Upper lobe of left lung (tissue), 6 donors: ENCODE results near the gene PRKCSH. TPM values are rescaled to one million over a fixed set of nuclear protein-coding genes. Genes with fewer than 3 reads are reported as not detected.

Source experiments
- ATAC-seq, 2 donors: fragments of 200-7000 bp; cut with Tn5 transposase; one replicate each; pipeline ENCODE4 v1.9.1; 2022; ENCODE audit warnings: mild to moderate bottlenecking in 2 of 2, moderate library complexity in 2 of 2; ENCODE audit not compliant: low FRiP score in 2 of 2
- DNase-seq, 2 donors: peaks; one replicate each; pipeline ENCODE4 v3.0.0-alpha.2; 2019 to 2020
- H3K27ac ChIP-seq, 4 donors: fragments of 200-600 bp; sonication (generic); one replicate each; pipeline ENCODE4 v1.5.1; 2016 to 2019
- H3K27me3 ChIP-seq, 4 donors: fragments of 200-600 bp; sonication (generic); one replicate each; pipeline ENCODE4 v1.5.1; 2017 to 2019
- H3K36me3 ChIP-seq, 4 donors: fragments of 200-600 bp; sonication (generic); one replicate each; pipeline ENCODE4 v1.5.1; 2016 to 2019
- H3K4me1 ChIP-seq, 4 donors: fragments of 200-600 bp; sonication (generic); one replicate each; pipeline ENCODE4 v1.5.1; 2018 to 2019
- H3K4me3 ChIP-seq, 4 donors: fragments of 200-600 bp; sonication (generic); one replicate each; pipeline ENCODE4 v1.5.1; 2017 to 2019; ENCODE audit warnings: mild to moderate bottlenecking in 2 of 4, moderate library complexity in 1 of 4
- H3K9me3 ChIP-seq, 4 donors: fragments of 200-600 bp; sonication (generic); one replicate each; pipeline ENCODE4 v1.5.1; 2018 to 2019
- CTCF ChIP-seq, 6 experiments: fragments of 450-650 bp in 4 of 6; fragments of 200-600 bp in 2 of 6; sonication (generic) in 2 of 6; IDR thresholded peaks; one replicate each; pipeline ENCODE4 v1.5.1; 2016 to 2019; ENCODE audit warnings: antibody characterized with exemption in 6 of 6
- EP300 ChIP-seq, 4 donors: sonication (generic); formaldehyde crosslinking; IDR thresholded peaks; one replicate each; pipeline ENCODE4 v1.5.1; 2017; ENCODE audit warnings: antibody characterized with exemption in 4 of 4, control low read depth in 2 of 4
- POLR2A ChIP-seq, 4 donors: fragments of 450-650 bp; IDR thresholded peaks; one replicate each; pipeline ENCODE4 v1.5.1; 2016 to 2017; ENCODE audit warnings: antibody characterized with exemption in 4 of 4, mild to moderate bottlenecking in 2 of 4
- POLR2AphosphoS5 ChIP-seq, 2 donors: sonication (generic); formaldehyde crosslinking; IDR thresholded peaks; one replicate each; pipeline ENCODE4 v1.5.1; 2017; ENCODE audit warnings: antibody characterized with exemption in 2 of 2
- WGBS, 2 donors: methylation state at CpG; one replicate each; pipeline ENCODE4 v1.1.5; 2017 to 2018; 5-methylcytosine and 5-hydroxymethylcytosine counted together
- total RNA-seq, 6 donors: library from RNA; depleted of rRNA in 4 of 6; stranded (reverse); fragments of >200 nt in 4 of 6; gene quantifications; one replicate each; pipeline versions ENCODE4 v1.1.0 to v1.2.1, GENCODE V29; 2016 to 2021
- donor health status: DM: no; HTN: no; CAD: no; lungs with moderate emphysema.
- donor health status: DM: no; HTN: yes; CAD: no; lungs with severe emphysema.

The PRKCSH gene
- total RNA-seq, 6 donors from 2014 or later: 124 to 341 (median 187) TPM

DNA sequence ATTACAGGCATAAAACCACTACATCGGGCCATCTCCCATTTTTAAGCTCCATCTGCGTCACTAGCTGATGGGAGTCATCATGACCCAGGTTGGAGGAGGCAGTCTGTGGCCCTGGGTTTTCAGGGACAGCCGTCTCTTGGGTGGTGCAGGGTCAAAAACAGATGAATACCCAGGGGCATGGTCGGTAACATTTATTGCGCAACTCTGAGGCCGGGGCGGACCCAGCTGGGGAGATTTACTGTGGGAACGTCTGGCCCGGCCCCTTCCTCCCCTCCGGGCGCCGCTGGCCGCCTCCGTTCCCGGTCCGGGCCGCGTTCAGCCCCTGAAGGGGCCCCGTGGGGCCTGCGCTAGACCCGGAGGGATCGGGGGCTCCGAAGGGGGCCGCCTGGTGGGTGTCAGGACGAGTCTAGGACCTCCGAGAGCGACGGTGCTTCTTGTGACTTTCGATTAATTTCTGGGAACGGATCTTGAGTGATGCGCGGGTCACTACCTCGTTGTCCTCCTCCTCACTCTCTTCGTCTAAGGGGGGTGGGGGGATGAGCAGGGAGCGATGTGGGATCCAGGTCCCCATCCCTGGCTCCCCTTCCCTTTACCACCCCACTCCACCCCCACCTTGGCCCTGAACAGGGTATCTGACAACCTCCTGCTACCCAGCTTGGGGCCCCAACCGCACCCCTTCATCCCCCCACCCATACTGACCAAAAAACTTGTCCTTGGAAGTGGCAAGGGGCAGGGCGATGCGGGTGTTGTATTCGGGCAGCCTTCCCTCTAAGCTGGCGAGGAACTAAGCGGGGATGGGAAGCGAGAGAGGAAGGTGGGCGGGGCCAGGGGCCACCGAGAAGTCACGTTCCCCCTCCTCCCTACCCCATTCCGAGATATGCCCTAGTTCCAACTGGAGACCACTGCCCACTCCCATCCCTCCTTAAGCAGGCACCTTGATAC lies 14.7 kb upstream of the PRKCSH start:
- DNase-seq: peak; percentile 48 to 83
- ATAC-seq: peak in 1 of 2 donors; percentile 51
- peaks cover 0 to 17% (median 2%) of the 10 kb centered on the region in 4 donors for H3K27me3 ChIP-seq
- H3K4me3 ChIP-seq: peak overlapping the region in 3 of 4 donors; percentile 36 to 46 (median 42)
- H3K27ac ChIP-seq: peak overlapping the region in 2 of 4 donors; percentile 44 to 61
- TF ChIP-seq POLR2A (IDR thresholded peaks at IDR 0.05) (peak in 1 of 4 donors; percentile 6), CTCF (IDR thresholded peaks at IDR 0.05) (no peak), POLR2AphosphoS5 (IDR thresholded peaks at IDR 0.05) (peak in 1 of 2 donors; percentile 42)
- H3K36me3 ChIP-seq: no peaks in the 10 kb centered on the region
- WGBS, 2 donors: 10 to 18% methylated on average over 19 to 28 of the region's 46 CpGs
- H3K9me3 ChIP-seq: no peaks in the 10 kb centered on the region
- H3K4me1 ChIP-seq: peaks cover 32 to 57% (median 48%) of the 10 kb centered on the region in 4 donors

GRCh38 chr19:11421371-11422098 lies 13.9 kb upstream of the PRKCSH start:
- no peaks in the 10 kb centered on the region for H3K36me3 ChIP-seq
- H3K4me1 ChIP-seq: peaks cover 32 to 57% (median 48%) of the 10 kb centered on the region in 4 donors
- DNase-seq (peak; percentile 65 to 89), ATAC-seq (peak; percentile 65 to 67)
- no peak for TF ChIP-seq CTCF (IDR thresholded peaks at IDR 0.05)
- no peaks in the 10 kb centered on the region for H3K9me3 ChIP-seq
- peak overlapping the region; percentile 44 to 68 (median 62) for H3K27ac ChIP-seq
- WGBS, 2 donors: 17 to 19% methylated on average over 20 to 36 of the region's 36 CpGs
- peak overlapping the region in 3 of 4 donors; percentile 36 to 46 (median 42) for H3K4me3 ChIP-seq
- peaks cover 0 to 17% (median 2%) of the 10 kb centered on the region in 4 donors for H3K27me3 ChIP-seq

- Histone ChIP-seq H3K4me1 (peaks cover 32 to 57% (median 48%) of the 10 kb centered on the region in 4 donors), H3K36me3 (no peaks in the 10 kb centered on the region), H3K27me3 (peaks cover 0 to 17% (median 2%) of the 10 kb centered on the region in 4 donors), H3K27ac (peak overlapping the region; percentile 44 to 68 (median 62)), H3K9me3 (no peaks in the 10 kb centered on the region), H3K4me3 (peak overlapping the region in 3 of 4 donors; percentile 36 to 46 (median 42))
- ATAC-seq: peak; percentile 78 to 86
- WGBS, 2 donors: 10 to 12% methylated on average over 14 to 28 of the region's 56 CpGs
- TF ChIP-seq CTCF (IDR thresholded peaks at IDR 0.05) (no peak), POLR2AphosphoS5 (IDR thresholded peaks at IDR 0.05) (peak in 1 of 2 donors; percentile 55), EP300 (IDR thresholded peaks at IDR 0.05) (no peak), POLR2A (IDR thresholded peaks at IDR 0.05) (peak in 1 of 4 donors; percentile 43)
- peak; percentile 94 to 96 for DNase-seq
Observed at GRCh38 chr19:11422163-11423065, 13.0 kb upstream of the PRKCSH start.

GRCh38 chr19:11423164-11423790 lies 12.2 kb upstream of the PRKCSH start:
- H3K36me3 ChIP-seq: no peaks in the 10 kb centered on the region
- no peak for ATAC-seq

More at GRCh38 chr19:11423164-11423790, 12.2 kb upstream of the PRKCSH start:
- Histone ChIP-seq H3K4me1 (peaks cover 31 to 56% (median 47%) of the 10 kb centered on the region in 4 donors), H3K9me3 (no peaks in the 10 kb centered on the region), H3K4me3 (no peak overlapping the region), H3K27ac (no peak overlapping the region), H3K27me3 (peaks cover 0 to 16% (median 2%) of the 10 kb centered on the region in 4 donors)
- WGBS, 2 donors: 32 to 48% methylated on average over 13 to 27 of the region's 27 CpGs
- TF ChIP-seq POLR2AphosphoS5 (IDR thresholded peaks at IDR 0.05) (no peak), CTCF (IDR thresholded peaks at IDR 0.05) (no peak), EP300 (IDR thresholded peaks at IDR 0.05) (no peak), POLR2A (IDR thresholded peaks at IDR 0.05) (no peak)
- DNase-seq: no peak
